Activated naive CD4-positive, alpha-beta T cell (primary cell): ENCODE results near the gene TCF19.
"Not testable (repeated sequence)": the region's sequence is repeated elsewhere in the genome, so short reads cannot be mapped to it uniquely, and the experiment has no call there.

Experiments
- DNase-seq, 4 experiments: peaks; one replicate each; lab custom pipeline; 2025; lab: John Stamatoyannopoulos, UW

Gene TCF19

GRCh38 chr6:31183287-31183686, 24.9 kb downstream of the TCF19 start:
- not testable (repeated sequence) for DNase-seq

GRCh38 chr6:31183859-31184258, 25.5 kb downstream of the TCF19 start:
- not testable (repeated sequence) for DNase-seq

DNA sequence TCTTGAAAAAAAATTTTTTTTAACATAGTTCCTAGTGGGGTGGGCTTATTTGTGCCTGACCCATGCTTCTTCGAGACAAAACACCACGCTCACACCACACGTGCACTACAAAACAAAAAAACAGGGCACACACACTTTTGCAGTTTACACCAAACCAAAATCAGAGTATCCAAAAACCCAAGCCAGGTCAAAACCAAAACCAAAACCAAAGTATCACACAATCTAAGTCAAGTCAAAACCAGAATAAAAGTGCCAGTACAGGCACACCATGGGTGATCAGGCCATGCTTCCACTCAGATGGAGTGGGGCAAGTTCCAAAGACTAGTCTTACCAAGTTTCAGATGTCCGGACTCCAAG, 27.3 kb downstream of the TCF19 start:
- not testable (repeated sequence) for DNase-seq

GRCh38 chr6:31186052-31186734, 27.8 kb downstream of the TCF19 start:
- no peak for DNase-seq

DNA sequence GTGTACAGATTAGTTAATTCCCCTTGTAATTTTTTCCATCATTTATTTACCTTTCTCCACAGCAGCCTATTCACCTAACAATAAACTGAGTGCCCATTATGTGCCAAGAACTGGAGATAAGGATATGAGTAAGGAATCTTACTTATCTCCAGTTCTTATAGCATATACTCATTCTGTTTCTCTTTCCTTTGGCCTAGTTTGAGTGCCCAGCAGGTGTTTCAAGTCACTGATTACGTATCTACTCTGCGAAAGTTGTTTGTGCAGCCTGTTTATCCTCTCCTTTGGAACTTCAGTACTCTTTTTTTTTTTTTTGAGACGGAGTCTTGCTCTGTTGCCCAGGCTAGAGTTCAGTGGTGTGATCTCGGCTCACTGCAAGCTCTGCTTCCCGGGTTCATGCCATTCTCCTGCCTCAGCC, 29.4 kb downstream of the TCF19 start:
- no peak for DNase-seq

DNA sequence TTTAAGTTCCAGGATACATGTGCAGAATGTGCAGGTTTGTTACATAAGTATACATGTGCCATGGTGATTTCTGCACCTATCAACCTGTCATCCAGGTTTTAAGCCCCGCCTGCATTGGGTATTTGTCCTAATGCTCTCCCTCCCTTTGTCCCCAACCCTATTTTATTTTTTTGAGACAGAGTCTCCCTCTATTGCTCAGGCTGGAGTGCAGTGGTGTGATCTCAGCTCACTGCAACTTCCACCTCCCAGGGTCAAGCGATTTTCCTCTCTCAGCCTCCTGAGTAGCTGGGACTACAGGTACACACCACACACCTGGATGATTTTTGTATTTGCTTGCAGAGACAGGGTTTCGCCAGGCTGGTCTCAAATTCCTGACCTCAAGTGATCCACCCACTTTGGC, 30.8 kb downstream of the TCF19 start:
- not testable (repeated sequence) for DNase-seq

- no peak for DNase-seq
Observed at GRCh38 chr6:31190488-31190887, 32.1 kb downstream of the TCF19 start.

GRCh38 chr6:31192431-31193105, 34.2 kb downstream of the TCF19 start:
- peak in 2 of 4 experiments; percentile 14 to 15 for DNase-seq

GRCh38 chr6:31193206-31193605, 34.8 kb downstream of the TCF19 start:
- no peak for DNase-seq

DNA sequence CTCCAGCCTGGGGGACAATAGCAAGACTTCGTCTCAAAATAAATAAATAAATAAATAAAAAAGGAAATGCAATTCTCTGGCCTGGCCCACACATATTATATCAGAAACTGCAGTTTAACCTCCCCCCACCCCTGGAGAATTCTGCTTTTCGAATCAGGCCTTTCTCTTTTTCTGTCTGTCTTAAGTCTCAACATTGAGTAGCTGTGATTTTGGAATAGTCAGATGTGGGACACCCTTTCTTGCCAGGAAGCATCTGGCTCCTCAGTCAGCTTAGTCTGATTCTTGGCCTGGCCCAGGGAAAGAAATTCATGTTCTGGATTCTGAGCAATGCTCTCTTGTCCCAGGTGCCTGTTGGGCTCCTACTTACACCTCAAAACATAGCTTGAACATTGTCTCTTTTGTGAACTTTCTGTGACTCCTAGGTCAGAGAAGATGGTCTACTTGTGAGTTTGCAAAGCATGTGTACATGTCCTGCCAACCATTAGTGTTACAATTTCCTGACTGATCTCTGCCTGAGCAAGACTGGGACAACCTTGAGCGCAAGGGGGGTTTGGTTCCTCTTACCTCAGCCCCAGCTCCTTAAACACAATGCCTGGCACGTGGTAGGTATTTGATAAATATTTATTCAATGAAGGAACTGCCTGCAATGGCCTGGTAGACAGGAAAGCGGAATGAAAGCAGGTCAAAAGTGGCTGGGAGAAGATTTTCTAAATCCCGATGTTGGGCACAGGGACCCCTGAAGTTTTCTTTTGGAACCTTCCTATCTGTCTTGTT, 35.9 kb downstream of the TCF19 start:
- no peak for DNase-seq

- DNase-seq, result not testable (repeated sequence)
Observed at GRCh38 chr6:31195308-31195979, 37.1 kb downstream of the TCF19 start.

GRCh38 chr6:31196251-31197022, 38.0 kb downstream of the TCF19 start:
- DNase-seq, result not testable (repeated sequence)

DNA sequence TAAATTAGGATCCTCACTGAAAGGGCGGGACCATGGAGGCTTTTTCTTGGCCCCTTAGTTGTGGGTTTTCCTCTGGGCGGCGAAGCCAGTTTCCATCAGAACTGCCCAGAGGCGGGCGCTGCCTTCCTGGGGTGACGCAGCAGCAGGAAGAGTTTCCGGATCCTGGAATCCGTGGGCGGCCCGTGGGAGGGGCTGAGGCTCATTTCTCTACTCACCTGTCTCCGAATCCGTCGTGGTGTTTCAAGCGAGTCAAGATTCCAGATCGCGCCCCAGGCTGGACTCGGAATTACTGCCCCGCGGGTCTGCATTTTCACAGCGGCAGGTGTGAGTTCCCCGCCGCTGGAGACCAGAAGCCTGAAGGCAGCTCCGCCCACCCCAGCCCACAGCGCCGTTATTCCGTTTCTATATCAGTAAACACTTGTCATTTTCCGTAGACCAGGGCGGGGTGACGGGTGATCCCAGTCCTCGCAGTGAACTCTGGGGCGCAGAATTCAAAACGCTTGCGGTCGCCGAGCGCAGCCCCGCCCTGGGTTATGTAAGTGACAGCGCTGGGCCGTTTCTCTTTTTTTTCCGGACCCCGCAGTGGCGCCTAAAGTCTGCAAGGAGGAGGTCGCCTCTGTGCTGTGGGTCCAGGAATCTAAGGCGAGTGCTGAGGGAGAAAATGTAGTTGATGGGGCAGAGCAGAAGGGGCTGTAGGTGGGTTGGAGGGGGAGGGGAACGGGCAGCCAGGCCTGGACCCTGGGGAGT, 39.3 kb downstream of the TCF19 start:
- peak; percentile 69 to 91 (median 86) for DNase-seq

- DNase-seq, result not testable (repeated sequence)
Observed at GRCh38 chr6:31199105-31199452, 40.7 kb downstream of the TCF19 start.

GRCh38 chr6:31202259-31203166, 44.1 kb downstream of the TCF19 start:
- DNase-seq, result no peak

DNA sequence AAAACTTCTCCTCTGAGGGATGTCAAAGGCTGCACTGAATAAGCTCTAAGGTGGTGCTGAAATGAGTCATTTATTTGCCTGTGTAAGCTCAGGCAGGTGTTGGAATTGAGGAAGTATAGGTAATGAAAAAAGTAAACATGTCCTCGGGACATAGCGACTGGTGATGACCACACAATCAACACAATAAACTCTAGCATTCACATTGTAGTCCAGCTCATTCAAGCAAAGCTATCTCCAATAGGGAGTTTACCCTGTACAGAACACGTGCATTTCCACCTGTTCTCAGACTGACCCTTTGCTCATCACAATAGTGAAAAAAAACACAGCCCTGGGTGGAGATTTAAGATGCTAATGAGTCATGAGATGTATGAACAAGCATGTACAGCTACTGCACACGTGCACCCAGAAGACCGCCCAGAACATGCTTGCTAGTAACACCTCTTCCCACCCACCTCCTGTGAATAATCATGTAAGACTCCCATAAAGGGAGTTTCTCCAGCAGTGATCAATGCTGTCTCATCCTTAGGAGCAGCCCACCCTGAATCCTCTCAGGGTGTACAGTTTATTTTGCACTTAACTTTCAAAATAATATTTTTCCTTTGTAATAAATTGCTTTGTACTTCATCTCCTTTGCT, 45.1 kb downstream of the TCF19 start:
- peak in 1 of 4 experiments; percentile 17 for DNase-seq

GRCh38 chr6:31204751-31205145, 46.4 kb downstream of the TCF19 start:
- DNase-seq, result no peak

GRCh38 chr6:31205638-31206037, 47.2 kb downstream of the TCF19 start:
- no peak for DNase-seq

DNA sequence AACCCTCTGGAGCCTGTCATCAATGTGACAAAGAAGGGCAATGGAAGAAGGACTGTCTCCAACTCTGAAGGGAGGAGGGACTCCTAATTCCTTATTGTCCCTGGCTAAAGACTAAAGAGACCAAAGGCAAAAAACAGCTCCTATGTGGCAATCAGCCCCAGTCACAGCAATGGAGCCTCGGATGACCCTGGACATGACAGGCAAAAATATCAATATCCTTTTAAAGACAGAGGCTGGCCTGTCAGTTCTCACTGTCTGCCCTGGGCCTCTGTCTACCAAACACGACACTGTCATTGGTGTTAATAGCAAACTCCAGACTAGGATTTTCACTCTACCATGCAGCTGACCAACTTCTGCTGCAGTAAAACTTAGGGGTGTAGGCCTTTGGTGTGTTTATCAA, 50.1 kb downstream of the TCF19 start:
- no peak for DNase-seq
